WI38 (cell line): ENCODE results near the gene SLC24A3.

Source experiments
- H3K4me3 ChIP-seq: 2 replicates; pipeline ENCODE4 v1.5.1; 2011; ENCODE audit warnings: low read depth, mild to moderate bottlenecking, control low read depth, low read length
- TF ChIP-seq, protein P1 (sequence below): IDR thresholded peaks from 2 replicates; pipeline ENCODE4 v1.5.1; 2012; ENCODE audit warnings: low read depth, mild to moderate bottlenecking, control low read depth, low read length

SLC24A3 gene

DNA sequence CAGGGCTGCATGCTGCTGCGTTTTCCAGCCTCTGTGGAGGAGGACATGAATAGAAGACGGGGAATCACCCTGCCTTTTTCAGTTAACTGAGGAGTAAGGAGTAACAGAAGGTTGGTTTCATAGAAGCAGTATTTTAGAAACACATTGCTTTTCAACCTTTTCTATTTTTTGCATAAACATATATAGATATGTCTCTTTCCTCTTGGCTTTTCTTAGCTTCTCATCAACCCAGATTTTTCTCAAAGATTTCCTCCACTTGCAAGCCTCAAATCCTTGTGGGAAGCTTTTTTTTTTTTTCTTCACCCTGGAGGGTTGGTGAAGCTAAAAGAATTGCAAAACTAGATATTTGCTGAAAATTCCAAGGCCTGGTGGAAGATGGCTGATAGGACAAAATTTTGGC lies 6.0 kb downstream of the SLC24A3 start:
- TF ChIP-seq, protein P1, sequence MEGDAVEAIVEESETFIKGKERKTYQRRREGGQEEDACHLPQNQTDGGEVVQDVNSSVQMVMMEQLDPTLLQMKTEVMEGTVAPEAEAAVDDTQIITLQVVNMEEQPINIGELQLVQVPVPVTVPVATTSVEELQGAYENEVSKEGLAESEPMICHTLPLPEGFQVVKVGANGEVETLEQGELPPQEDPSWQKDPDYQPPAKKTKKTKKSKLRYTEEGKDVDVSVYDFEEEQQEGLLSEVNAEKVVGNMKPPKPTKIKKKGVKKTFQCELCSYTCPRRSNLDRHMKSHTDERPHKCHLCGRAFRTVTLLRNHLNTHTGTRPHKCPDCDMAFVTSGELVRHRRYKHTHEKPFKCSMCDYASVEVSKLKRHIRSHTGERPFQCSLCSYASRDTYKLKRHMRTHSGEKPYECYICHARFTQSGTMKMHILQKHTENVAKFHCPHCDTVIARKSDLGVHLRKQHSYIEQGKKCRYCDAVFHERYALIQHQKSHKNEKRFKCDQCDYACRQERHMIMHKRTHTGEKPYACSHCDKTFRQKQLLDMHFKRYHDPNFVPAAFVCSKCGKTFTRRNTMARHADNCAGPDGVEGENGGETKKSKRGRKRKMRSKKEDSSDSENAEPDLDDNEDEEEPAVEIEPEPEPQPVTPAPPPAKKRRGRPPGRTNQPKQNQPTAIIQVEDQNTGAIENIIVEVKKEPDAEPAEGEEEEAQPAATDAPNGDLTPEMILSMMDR, result no peak
- no peak overlapping the region for H3K4me3 ChIP-seq

DNA sequence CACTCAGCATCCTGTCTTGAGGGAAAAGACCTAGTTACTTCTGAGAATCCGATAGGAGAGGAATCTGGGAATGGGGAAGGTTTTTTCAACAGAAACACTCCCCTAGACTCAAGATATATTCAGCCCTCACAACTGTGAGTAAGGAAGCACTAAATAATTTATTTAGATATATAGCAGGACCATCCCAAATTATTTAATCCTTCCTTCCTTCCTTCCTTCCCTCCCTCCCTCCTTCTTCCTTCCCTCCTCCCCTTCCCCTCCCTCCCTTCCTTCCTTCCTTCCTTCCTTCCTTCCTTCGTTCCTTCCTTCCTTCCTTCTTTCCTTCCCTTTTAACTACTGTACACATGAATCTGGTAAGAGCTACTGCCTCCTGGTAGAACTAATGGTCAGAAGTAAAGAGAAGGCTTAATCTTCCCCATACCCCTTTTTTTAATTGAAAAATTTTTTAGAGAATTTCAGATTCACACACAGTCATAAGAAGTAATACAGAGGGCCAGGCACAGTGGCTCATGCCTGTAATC lies 10.1 kb downstream of the SLC24A3 start:
- TF ChIP-seq, protein P1, result no peak
- H3K4me3 ChIP-seq, result no peak overlapping the region

DNA sequence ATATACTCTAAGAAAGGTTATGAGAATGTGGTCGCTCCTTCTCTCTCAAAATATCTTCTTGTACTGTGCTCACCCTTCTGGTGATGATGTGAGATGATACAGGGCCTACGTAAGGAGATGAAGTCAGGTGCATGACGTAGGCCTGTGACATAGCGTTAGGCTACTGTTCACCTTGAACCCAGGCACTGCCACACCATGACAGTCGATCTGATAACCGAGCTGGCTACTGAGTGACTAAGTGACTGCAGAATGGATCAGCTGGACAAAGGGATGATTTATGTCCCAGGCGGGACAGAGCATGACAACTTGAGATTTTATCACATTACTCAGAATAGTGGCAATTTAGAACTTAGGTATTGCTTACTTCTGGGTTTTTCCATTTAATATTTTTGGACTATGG lies 11.2 kb downstream of the SLC24A3 start:
- no peak overlapping the region for H3K4me3 ChIP-seq
- TF ChIP-seq, protein P1, result no peak

DNA sequence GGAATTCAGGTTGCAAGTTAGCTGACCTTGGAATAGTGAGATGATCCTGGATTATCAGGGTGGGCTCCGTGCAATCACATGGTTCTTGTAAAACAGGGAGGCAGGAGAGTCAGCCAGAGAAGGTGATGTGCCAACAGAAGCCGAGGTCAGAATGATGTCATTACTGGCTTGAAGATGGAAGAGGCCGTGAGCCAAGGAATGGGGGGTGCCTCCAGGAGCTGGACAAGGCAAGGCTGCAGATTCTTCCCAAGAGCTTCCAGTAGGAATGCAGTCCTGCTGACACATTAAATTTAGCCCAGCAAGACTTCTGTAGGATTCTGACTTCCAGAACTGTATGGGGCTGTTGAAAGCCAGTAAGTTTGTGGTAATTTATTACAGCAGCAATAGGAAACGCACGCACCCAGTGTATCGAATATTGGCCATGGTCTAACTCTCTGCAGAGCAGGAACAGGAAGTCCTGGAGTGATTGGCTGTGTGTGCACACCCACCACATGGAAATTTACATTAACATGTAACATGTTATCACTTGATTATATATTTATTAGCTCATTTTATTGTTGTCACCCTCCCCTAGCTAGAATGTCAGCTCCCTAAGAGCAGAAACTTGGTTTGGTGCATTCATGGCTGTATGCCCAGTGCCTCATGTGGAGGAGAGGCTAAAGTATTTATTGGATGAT lies 19.1 kb downstream of the SLC24A3 start:
- TF ChIP-seq, protein P1, result no peak
- H3K4me3 ChIP-seq, result no peak overlapping the region

DNA sequence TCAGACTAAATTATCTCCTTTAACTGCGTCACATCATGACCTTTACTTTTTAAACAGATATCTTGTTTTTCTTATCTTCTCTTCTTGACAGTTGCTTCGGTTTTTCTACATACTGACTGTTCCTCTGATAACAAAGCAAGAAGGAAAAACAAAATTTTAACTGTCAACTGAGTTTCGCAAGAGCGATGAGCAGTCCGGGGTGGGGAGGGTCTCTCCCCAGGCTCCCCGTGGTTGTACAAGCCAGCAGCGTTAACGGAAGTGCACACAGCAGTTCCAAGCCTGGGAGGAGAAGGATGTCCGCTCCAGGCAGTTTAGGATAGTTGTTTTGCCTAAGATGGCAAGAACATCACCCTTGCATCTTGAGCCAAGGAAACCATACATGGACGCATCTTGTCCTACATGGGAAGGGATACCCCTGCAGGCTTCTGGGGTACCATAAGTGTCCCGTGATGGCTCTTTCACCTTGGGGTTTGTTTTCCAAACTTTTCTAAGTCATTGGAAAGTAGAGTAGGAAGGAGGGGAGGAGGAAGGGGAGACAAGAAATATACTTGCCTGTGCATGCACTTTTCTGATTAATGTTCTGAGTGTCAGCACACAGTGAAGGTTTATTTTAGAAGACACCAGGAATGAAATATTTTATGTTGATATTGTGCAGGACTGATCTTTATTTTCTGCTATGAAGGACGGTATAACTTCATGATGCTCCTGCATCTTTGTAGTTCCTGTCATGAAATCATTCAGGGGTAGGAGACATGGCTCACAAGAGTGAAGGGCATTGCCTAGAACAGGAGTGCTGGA lies 20.8 kb downstream of the SLC24A3 start:
- no peak overlapping the region for H3K4me3 ChIP-seq
- TF ChIP-seq, protein P1, result no peak

DNA sequence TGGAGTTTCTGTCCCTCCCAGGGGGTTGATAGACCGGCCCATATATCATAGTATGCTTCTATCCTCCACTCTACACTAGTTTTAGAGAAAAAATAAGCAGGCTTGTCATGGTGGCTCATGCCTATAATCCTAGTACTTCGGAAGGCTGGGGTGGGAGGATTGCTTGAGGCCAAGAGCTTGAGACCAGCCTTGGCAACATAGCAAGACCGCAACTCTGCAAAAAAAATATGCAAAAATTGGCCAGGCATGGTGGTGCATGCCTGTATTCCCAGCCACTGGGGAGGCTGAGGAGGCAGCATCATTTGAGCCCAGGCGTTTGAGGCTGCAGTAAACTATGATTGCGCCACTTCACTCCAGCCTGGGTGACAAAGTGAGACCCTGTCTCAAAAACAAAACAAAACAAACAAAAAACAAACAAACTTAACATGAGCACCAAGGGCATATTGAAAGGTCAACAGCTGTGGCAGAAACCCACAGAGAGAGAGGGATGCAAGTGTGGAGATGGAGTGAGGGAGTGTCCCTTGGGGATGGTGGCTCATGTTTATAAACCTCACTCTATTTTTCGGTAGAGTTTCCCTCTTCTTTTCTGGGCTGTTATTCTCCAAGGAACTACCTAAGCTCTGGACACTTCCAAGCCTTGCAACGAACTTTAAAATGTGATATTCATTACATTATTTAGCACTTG lies 24.1 kb downstream of the SLC24A3 start:
- TF ChIP-seq, protein P1, result no peak
- H3K4me3 ChIP-seq, result no peak overlapping the region
